ENCODE measurements around the gene DLG2.

DLG2 gene

DNA sequence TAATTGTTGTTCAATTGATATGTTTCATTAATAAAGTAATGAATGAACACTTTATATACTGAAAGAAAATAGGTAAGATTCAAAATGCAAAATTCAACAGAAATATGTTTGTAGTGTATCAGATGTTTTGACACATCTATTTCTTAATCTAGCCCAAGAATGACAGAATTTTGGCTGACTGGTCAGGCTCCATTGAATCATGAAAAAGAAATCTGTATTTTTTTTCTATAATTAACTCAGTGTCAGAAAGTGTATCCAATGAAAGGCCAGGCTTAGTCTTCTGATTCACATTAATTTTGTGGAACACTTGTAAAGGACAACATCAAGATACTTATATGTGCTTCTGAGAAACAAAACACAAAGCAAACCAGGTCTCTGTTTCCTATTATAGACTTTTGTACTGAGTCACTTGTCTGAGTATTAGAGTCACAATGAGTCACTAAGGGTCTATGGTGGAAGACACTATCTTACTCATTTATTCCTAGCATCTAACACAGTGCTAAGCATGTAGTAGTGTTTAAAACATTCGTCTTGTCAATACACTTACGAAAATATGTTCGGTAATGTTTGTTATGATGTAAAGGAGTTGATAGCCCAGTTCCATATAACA, 2043.3 kb downstream of the DLG2 start:
- no peak for DNase-seq (ENCODE audit: low read depth in 2 of 2)

DNA sequence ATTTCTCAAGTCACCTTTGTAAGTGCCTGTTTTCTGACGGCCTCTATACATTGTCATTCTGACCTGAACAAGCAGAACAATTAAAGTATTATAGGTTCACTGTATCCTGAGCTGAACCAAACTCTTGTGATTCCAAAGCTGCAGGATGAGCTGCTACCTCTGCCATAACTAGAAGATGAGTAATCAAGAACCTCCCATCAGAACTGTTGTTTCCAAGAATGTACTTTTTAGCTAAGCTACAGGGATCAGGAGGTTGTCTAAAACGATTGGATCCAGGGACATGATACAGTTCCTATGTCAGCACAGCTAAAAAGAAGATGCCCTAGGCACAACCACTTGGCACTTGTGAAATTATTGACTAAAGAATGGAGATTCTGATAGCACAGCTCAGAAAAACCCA, 2052.6 kb downstream of the DLG2 start:
- DNase-seq (ENCODE audit: low read depth in 2 of 2), result no peak

DNA sequence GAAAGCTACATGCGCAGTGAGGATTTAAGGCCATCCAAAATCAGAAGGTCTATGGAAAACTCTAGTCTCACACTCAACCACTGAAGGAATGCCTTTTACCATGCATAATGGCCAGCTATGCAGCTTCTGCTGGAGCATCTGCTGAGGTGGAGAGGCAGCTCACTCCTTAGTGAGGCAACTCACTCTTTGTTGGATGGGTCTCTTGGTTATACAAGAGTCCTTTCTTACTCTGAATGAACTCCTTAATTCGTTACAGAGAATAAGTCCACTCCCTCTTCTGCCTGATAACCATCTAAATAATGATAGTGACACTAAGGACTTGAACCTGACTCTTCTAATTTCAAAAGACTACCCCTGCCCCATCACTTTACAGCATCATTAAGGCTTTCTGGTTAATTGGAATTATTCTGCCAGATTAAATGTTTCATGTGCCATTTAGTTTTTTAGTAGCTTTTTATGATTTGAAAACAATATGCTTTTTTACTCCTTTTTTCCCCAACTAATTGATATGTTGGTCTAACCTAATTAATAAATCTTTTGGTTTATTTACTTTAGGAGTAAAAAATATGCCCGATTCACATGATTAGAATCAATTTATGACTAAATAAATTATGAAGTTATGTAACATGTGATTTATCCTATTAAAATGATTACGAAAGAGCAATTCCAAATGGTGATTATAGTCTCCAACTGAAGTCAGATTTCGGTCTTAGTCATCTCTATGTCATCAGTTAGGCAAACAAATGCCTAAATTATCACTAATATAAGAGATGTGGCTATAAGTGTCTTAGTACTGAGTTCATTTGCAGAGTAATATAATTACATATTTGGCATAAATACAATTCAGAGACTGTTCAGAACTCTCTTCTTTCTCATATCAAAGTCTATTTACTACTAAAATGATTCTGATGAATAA, 2054.3 kb downstream of the DLG2 start:
- no peak for DNase-seq (ENCODE audit: low read depth in 2 of 2)

DNA sequence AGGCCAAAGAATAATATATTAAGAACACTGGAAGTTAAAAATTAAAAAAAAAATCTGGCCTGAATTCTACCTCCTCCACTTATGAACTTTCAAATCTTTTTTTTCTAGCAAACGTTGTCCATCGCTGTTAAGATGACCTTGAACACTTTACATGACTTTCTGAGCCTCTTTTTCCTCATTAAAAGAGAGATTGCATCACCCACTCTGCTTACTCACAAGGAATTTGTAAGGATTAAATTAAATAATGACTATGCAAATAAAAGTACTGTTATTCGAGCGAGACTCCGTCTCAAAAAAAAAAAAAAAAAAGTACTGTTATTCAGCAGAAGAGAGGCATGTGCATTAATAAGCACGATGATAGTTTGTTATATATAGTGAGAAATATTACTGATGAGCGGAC, 2055.8 kb downstream of the DLG2 start:
- DNase-seq (ENCODE audit: low read depth in 2 of 2), result no peak

DNA sequence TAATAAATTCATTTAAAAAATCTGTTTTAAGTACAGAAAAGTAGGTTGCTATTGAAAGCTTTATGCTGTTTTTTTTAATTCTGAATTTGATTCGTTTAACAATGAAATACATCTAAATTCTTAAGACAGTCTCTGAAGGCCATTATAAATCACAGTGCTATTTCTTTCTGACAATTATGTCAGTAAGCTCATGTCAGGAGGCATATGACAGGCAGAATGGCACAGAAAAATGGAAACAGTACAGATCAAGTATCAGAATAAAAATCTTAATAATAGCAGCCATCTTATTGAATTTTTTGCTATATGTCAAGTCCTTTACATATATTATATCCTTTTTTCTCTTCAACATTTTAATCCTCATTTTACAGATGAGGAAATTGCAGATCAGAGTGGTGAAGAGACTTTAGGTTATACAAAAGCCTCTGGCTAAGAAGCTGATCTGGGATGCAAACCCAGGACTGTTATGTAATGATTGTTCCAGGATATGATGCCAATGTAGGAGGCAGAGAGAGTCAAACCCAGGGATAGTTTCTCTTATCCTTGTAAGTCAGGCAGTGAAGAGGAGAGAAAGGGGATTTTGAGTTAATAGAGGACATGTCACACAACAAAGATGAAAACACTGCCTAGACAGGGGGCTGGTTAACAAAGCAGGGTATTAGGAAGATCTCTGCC, 2057.9 kb downstream of the DLG2 start:
- no peak for DNase-seq (ENCODE audit: low read depth in 2 of 2)

DNA sequence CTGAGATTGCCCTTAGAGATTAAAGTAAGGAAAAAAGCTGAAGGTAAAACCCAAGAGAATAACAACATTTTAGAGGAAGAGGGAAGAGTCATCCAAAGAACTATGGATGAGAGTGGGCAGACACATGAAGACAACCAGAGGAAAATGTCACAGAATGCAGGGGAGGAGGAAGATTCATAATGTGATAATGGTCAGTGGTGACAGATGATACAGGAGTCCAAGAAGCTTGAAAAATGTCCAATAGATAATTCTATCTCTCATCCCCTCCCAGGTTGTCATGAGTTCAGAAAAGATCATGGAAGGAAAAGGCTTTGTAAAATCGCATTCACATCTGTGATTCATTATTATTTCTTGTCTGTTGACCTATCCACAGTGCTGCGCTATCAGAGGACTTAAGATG, 2058.6 kb downstream of the DLG2 start:
- no peak for DNase-seq (ENCODE audit: low read depth in 2 of 2)

DNA sequence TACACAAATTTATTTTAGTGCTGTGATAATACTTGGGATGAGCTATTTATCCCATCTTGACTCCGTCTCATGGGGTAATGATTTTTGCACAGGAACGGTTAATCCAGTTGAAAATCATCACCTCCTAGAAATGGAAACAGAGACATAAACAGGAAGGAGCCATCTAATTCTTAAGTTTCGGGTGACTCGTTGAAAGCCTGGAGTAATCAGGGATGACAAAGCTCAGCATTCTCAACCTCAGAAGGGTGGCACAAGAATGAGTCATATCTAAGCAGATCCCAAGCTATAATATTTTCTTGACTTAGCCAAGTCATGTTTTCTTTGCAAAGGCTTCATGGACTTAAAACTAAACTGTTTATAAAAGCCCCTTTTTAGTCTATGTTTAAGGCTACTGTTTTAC, 2060.2 kb downstream of the DLG2 start:
- DNase-seq (ENCODE audit: low read depth in 2 of 2), result no peak

DNA sequence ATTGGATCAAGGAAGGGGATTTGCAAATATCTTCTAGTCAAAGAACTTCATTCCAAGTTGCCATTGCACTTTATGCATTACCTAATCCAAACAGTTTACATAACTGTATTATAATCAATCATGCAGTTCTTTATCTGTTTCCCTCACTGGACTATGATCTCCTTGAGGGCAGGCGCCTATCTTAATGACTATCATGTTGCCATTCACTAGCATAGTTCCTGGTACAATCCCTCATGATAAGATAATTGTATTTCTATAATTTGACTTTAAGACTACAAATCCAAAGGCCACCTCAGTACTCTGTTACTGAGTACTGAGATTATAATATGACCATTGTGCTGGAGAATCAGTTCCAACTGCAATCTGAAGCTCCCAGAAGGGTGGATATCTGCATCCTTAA, 2062.3 kb downstream of the DLG2 start:
- no peak for DNase-seq (ENCODE audit: low read depth in 2 of 2)

DNA sequence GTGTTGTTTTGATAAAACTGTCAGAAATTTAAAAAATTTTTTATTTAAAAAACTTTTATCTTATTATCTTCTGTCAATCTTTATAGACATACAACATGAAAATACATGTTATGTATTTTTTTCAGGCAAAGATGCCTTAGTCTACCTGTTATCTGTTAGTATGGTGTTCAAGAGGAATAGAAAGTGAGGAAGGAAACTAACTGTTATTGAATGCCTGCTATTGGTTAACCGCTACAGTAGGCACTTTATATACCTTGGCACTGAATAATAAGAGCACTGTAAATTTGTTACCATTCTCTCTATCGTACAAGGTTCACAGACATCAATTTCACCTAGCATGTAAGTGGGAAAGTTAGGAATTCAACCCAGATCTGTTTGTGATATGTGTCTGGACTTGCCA, 2068.9 kb downstream of the DLG2 start:
- no peak for DNase-seq (ENCODE audit: low read depth in 2 of 2)

DNA sequence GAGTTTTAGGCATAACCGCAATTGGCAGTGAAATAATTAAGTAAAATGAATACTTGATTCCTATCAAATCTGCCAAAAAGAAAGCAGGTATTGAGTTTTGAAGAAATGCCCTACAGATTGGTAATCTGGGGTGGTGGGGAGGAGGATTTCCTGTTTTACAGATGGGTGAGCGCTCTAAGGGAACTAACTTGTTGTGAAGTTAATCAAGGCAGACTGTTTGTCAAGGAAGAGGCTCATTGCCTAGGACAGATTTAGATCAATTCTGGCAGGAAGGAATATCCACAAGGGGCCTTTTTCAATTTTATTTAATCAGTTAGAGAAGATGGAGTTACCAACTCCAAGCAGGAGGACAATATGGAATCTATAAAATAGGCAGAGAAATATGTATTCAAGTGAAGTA, 2069.5 kb downstream of the DLG2 start:
- DNase-seq (ENCODE audit: low read depth in 2 of 2), result no peak

DNA sequence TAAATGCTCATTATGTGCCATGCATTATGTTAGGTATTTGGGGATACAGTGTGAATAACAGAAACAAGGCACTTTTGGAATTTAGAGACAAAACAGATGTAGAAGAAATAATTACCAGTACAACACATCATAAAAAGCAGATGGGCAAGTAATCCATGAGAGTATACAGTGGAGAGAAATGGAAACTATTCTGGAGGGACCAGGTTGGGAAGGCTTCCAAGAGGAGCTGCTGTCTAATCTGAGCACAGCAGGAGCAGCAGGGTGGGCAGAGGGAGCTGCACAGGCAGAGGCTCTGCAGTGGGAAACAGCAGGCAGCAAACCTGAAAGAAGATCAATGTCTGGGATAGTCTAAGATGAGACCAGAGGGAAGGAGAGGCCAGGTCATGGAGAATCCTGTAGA, 2072.3 kb downstream of the DLG2 start:
- DNase-seq (ENCODE audit: low read depth in 2 of 2), result no peak

DNA sequence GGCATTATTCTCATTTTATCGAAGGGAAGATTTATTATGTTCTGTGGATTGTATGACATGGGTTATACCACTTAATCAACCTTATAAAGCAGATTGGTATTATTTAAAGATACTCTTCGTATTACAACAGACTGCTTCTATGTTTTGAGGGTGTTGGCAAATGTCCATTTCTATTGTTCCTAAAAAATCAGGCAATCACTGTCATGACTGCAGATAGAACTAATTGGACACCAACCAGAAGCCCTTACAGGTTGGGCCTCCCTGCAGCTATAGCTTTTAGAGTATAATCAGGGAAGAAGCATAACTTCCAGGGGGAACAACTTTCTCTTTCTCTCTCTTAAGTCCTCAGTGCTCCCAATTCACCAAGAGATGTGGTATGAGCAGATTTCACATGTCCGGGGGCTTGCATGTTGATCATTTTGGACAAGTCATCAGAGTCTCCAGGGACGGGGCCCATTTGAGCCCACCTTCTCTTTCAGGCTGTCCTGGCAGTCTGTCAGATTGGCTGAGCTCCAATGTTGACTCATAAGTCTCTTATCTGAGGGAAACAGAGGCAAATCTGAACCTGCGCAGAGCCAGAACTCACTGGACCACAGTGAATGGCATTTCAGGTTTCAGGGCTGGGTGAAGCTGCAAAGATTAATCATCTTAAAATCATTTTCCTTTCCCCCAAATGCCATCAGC, 2077.0 kb downstream of the DLG2 start:
- no peak for DNase-seq (ENCODE audit: low read depth in 2 of 2)

DNA sequence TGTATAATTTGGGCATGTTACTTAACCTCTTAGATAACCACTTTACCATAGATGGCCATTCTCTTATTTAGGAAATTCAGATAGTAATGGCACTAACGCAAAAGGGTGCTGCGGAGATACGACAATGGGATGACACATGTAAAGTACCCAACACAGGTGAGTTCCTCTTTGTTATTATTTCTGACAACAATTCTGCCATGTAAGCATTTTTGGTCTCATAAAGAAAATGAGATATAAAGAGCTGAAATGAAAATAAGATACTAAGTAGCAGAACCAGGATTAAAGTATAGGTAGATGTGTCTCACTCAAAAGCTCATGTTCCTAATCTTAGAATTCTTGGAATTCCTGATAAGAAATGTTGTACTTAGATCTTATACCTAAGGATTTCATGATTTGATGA, 2080.8 kb downstream of the DLG2 start:
- no peak for DNase-seq (ENCODE audit: low read depth in 2 of 2)

DNA sequence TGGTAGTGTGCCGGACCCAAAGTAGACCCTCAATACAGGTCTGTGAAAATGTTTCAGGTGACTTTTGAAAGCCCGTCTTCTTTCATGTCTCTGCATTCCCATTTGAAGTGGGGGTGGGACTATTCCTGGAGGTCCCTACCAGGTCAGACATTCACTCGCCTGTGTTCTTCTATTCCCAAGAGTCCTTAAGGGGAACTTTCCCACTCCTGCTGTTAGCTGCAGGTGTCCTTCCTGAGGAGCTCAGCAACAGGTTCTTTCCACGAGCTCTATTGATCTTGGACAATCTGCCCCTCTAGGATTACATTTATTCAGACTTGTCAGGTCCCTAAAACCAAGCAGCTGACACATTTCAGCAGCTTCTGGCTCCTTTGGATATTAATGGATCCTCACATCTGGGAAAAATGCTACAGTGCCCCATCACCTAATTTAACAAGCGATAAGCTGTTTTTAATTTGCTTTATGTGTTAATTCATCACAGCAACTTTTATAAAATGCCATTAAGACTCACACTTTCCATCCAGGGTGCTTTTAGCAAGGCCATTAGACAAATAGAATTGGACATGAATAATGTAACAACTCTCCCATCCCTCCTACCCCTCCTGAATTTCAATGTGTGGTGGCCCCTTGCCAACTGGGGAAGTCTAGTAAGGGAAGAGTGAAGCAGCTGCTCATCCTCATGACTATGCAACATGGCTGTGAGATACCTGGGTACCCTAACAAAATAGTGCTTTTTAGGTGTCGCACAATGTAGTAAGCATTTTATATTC, 2081.5 kb downstream of the DLG2 start:
- no peak for DNase-seq (ENCODE audit: low read depth in 2 of 2)

DNA sequence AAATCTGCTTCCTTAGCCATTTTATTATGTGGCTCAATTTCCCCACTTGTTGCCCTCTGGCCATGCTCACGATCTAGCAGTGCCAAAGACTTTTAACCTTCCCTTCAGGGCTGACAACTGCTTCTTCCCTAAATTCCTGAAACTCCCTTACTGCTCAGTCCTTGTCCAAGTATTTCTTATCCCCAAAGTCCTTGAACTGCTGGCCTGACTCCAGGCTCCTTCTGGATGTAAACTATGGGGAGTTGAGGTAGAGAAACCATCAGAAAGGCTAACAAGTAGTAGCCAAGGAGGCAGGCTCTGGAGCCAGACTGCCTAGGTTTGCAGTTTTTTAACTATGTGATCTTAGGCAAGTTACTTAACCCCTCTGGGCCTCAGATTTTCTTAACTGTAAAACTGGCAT, 2082.3 kb downstream of the DLG2 start:
- DNase-seq (ENCODE audit: low read depth in 2 of 2), result no peak

DNA sequence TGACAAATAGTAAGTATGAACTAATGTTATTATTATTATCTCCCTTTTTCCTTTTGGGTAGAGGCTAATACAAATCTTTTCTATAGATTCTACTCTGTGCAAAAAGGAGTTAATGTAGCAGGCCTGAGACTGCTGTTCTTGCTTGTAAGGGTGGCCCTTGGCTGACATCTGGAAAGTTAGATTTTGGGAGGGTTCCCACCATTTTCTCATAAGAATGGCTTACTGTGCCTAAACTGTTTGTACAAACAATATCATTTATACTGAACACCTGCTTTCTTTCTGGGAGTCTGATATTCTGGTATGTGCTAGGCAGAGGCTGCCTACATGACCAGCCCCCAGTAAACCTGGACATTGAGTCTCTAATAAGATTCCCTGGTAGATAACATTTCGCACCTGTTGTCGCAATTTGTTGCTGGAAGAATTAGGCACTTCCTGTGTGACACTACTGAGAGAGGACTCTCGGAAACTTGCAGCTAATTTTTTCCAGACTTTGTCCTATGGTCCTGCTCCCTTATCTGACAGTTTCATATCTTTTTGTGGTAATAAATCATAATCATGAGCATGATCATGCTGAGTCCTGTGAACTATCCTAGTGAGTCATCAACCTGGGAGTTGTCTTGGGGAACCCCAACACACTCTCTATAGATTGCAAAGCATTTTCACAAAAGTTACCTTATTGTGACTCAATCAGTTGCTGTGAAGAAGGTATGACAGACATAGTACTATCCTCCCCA, 2083.3 kb downstream of the DLG2 start:
- no peak for DNase-seq (ENCODE audit: low read depth in 2 of 2)

DNA sequence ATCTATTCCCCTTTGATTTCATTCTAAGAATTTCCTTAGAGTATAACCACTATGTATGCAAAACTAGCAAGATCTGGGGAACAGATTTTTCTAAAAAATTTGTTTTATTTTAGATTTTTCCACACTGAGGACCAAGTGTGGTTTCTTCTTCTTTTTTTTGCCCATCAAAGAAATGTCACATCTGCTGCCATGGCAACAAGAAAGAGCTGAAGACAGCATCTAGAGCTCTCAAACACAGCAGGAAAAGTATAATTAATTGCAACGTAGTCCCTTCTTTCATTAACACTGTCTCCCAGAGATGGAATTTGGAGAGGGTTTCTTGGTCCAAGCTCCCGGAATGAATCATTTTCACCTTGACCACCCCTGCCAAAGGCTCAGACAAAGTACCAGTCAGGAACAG, 2084.3 kb downstream of the DLG2 start:
- no peak for DNase-seq (ENCODE audit: low read depth in 2 of 2)

DNA sequence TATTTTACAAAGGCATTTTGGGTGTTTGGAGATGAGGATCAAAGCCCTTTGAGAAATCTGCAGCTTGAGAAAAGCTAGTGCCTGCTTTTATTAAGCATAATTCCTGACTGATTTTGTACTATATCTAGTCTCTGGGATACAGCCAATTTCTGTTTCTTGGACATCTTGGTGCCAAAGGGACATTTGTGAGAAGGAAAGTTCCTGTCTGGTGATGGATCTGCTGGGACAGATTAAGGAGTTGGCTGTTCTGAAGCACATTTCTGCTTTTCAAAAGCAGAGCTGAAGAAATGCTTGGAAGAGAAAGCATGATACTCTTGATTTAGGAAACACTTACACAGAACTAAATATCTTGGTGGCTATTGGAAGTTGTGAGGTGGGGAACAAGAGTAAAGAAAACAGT, 2086.4 kb downstream of the DLG2 start:
- no peak for DNase-seq (ENCODE audit: low read depth in 2 of 2)

DNA sequence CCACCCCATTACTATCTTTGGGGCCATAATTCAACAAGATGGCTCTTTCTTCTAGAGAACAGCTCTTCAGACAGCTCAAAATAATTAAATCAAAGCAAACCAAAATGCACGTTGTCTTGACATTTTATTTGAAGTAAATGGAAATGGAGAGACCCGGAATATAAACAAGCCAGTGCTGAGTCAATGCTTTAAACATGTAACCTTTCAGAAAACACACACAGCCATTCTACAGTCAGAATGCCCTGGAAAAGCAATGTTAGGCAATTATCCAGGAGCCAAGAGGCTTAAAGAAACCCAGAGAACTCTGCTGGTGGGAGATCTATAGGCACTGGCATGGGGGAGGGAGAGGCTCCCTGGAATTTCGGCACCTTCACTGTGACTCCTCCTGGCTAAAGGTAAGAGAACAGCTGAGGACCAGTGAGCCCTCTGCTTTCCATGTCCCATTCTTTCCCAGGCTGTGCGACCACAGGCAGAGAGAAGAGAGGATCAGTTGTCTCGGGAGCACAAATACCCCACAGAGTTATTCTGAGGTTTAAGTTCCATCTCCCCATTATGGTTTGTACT, 2086.9 kb downstream of the DLG2 start:
- DNase-seq (ENCODE audit: low read depth in 2 of 2), result no peak

DNA sequence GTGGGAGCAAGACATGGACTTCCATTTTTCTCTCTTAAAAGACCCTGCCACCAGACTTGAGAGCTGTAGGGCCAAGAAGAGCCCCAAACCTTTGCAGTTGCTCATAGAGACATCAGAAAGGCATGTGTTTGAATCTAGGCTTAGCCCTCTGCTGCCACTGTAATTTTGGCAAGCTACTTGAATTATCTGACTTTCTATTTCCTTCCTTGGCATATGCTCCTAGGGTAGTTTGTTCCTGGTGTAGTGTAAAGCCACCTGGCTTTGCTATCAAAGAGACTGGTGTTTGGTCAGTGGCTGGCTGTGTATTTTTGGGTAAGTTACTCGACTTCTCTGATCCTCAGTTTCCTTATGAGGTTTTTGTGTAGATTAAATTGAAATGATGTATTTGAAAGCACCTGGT, 2088.9 kb downstream of the DLG2 start:
- DNase-seq (ENCODE audit: low read depth in 2 of 2), result no peak

All from stimulated activated CD4-positive, alpha-beta T cell treated with anti-CD3 and anti-CD28 coated beads, Interleukin-1b, Interleukin-23, amount 100 ng/mL, for 4 hours (primary cell).